M059J (cell line): ENCODE measurements around the gene PDE8A. TPM values are rescaled to one million over a fixed set of nuclear protein-coding genes. Genes with fewer than 3 reads are reported as not detected.

Source experiments
- DNase-seq: peaks from one replicate; pipeline ENCODE4 v3.0.0-alpha.2; 2012; ENCODE audit warnings: low read depth
- total RNA-seq: library from RNA; depleted of rRNA; stranded (reverse); fragments of >200 nt; shearing (Covaris generic); gene quantifications from 2 replicates; pipeline ENCODE4 v1.2.3, GENCODE V29; 2014

PDE8A gene
- total RNA-seq, 1 experiment from 2014 or later, result 31.0 TPM

GRCh38 chr15:85031086-85031943 is 49.7 kb downstream of the PDE8A start:
- DNase-seq, result no peak

GRCh38 chr15:85031944-85032558 is 50.4 kb downstream of the PDE8A start:
- no peak for DNase-seq

DNA sequence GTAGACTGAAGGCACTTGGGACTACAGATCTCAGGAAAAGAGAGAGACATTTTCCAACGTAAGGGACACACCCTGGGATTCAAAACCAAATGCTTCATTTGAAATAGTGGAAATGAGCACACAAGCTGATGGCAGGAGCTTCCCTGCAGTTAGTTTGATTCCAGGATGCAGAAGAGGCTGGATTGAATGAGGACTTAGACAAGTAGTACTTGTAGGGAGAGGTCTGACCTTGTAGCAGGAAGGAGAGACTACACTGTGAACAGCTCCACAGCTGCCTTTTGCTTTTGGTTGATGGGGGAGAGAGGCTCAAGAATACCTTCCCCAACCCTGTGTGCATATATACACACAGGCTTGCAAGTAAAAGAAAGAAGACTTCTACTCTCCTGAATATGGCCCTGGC is 51.5 kb downstream of the PDE8A start:
- DNase-seq, result no peak

GRCh38 chr15:85034276-85034675 is 52.6 kb downstream of the PDE8A start:
- no peak for DNase-seq

DNA sequence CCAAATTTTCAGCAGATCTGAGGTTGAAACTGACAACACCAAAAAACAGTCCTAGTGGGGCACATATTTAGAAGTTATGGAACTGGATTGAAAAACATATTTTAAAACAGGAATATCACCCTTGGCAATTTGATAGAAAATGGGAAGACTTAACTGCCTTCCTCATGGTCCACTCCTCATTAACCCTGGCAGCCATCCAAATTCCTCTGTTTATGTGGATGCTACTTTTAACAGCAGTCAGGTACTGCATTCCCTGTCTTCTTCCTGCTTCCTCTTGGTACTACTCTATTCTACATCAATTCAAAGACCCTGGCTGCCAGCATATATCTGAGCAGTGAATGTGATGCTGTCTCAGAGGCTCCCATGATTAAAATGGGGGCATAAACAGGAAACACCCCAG is 54.3 kb downstream of the PDE8A start:
- DNase-seq, result peak; percentile 33

DNA sequence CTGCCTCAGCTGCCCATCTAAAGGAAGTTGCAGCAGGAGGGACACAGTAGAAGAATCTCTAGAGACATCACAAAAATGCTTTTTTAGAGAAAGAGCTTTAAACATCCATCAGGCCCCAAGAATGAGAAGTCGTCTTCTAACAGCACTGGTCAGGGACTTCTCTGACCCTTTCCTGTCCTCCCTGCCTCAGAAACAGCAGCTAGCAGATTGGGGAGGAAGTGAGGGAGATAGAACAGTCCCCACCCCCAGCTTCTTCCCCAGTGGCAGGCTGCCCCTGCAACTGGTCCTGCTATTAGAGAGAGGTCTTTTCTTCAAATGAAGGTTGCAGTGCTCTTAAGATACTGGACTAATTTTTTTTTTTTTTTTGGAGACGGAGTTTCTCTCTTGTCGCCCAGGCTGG is 55.1 kb downstream of the PDE8A start:
- no peak for DNase-seq

GRCh38 chr15:85037641-85038040 is 56.0 kb downstream of the PDE8A start:
- DNase-seq, result no peak

- DNase-seq, result no peak
These were observed 59.6 kb downstream of the PDE8A start for GRCh38 chr15:85041230-85041629.

GRCh38 chr15:85044251-85044853 is 62.7 kb downstream of the PDE8A start:
- peak; percentile 70 for DNase-seq

DNA sequence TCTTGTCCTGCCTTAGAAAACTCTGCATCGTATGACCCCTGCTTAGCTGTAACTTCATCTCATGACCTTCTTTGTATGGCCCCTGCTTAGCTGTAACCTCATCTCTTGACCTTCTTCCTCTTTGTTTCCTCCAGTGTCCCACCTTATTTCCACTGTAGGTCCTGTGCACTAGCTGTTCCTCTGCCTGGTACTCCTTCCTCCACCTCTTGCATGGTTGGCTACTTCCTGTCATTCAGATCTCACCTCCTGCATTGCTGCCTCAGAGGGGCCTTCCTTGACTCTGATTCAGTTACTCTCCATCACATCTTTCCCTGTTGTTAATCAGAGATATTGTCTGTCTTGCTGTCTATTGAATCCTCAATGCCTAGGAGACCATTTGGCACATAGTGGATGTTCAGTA is 63.2 kb downstream of the PDE8A start:
- no peak for DNase-seq

DNA sequence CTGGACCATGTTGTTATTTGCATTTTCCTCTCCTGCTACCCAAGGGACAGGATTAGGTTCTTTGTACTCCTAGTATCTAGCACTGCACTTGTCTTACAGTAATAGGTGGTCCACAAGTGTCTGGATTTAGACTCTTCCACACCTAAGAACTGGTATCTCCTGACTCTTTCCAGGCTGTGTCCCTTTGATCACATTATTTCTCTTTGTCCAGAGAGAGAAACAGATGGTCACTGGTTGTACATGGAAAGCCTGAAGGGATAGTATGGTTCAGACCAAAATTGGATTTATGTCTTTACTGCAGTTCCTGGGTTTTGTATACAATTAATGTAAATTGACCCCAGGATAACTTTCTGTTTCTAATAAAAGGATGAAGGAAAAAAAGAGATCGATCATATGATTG is 64.0 kb downstream of the PDE8A start:
- DNase-seq, result no peak

DNA sequence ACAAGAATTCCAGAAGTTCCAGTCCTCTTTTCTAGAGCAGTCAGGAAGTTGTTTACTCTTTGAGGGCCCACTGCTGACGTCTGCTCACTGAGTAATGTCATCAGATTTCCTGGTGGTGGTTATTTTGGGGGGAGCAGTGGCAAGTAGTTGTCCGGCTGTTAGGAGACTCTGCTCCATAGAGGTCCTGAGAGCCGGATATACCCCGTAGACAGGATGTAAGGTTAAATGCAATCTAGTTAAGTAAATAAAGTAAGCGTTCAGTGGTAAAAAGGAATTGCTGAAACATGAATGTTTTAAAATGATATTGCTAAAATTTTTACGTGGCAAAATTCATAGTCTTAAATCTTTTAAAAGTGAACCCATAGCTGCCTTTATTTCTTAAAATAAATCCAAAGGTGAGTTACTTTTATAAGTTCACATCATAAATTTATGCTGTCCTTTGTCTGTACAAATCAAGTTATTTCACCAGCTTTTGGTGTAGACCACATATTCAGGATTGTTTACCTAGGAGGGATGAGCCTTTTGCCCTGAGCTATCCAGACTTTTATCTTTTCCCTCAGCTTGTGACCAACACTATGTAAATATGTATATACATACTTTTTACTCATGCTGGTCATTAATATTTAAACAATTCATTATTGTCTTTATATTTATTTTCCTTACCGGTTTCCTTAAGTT is 65.8 kb downstream of the PDE8A start:
- DNase-seq, result peak; percentile 94

DNA sequence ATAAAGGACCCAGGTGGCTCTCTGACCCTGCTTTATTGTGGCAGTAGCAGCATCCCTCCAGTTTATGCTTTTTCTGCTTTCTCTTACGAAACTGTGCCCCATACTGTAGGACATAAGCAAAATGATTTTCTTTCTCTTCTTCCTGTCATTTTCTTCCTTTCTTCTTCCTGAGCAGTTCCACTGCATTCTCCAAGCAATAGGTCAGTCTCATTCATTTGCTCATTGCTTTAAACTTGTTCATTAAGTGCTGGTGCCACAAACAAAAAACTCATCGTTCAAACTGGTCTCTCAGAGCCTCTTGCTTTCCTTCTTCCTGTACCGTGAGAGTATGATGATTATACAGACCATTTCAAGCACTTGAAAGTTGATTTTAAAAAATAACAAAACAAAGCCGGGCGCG is 66.8 kb downstream of the PDE8A start:
- DNase-seq, result peak; percentile 16

DNA sequence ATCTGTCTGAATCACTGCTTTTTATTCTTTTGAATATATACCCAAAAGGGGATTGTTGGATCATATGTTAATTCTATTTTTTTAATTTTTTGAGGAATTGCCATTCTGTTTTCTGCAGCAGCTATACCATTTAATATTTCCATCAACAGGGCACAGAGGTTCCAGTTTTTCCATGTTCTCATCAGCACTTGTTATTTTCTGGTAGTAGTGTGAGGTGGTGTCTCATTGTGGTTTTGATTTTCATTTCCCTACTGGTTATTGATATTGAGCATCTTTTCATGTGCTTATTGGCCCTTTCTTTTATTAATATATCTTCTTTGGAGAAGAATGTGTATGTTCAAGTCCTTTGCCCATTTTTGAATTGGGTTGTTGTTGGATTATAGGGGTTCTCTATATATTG is 68.1 kb downstream of the PDE8A start:
- no peak for DNase-seq

GRCh38 chr15:85059734-85060133 is 78.1 kb downstream of the PDE8A start:
- no peak for DNase-seq

GRCh38 chr15:85062560-85062959 is 80.9 kb downstream of the PDE8A start:
- no peak for DNase-seq

DNA sequence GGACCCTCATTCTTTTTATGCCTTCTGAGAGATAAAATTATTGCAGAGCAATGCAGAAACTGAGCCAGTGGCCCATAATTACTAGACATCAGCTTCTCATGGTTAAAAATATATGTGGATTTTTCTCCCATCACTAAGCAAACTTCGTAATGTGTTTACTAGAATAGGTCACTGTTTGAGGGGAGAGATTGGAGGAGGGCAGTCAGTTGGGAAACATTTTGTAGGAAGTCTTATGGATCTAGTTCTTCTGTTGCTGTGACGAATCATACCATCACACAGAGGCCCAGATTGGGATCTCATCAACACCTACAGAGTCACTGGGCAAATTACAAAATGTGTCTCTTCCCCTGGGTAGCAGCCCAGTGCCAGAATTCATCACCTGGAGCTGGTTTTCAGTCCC is 81.4 kb downstream of the PDE8A start:
- no peak for DNase-seq

GRCh38 chr15:85063522-85064079 is 81.9 kb downstream of the PDE8A start:
- no peak for DNase-seq

DNA sequence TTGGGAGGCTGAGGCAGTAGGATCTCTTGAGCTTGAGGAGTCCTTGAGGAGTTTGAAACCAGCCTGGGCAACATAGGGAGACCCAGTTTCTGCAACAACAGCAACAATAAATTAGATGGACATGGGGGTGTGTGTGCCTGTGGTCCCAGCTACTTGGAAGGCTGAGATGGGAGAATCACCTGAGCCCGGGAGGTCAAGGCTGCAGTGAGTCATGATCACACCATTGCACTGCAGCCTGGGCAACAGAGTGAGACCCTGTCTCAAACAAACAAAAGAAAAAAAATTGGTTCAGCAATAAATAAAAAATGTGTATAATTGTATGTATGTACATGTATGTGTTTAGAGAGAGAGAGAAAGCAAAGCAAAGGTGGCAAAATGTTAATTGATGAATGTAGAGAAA is 83.1 kb downstream of the PDE8A start:
- no peak for DNase-seq

- DNase-seq, result no peak
These were observed 89.4 kb downstream of the PDE8A start for GRCh38 chr15:85071061-85071460.

DNA sequence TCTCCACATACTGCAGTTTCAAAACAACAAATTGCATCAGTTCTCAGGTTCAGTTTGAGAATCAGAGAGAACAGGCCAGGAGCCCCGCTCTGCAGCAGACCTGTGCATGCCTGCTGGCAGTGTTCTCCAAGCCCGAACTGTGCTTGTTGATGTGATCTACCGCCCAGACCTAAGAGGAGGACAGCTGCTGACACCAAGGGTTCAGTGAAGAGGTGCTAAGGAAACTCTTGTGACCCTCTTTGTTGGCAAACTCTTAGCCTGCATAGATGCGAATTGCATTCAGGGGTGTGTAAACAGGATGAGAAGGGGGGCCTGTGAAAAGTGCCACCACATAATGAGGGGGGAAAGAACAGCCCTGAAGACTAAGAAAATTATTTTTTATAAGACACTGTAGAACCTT is 89.8 kb downstream of the PDE8A start:
- no peak for DNase-seq

DNA sequence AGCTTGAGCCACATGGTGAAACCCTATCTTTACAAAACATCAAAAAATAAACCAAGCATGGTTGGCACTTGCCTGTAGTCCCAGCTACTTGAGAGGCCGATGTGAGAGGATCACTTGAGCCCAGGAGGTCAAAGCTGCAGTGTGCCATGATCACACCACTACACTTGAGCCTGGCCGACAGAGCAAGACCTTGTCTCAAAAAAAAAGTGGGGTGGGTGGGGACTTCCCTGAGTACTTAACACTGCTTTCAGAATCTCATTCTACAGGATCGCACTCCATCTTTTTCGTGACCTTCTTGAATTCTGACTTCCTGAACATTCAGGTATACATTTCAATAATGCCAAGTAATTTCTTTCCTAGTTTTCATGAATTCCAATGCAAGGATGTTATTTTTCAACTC is 91.3 kb downstream of the PDE8A start:
- no peak for DNase-seq
